Measurements from ENCODE around the gene RAD51B.
A peak's percentile ranks its signal among the peaks of the same experiment; 100 is the strongest.

RAD51B gene

DNA sequence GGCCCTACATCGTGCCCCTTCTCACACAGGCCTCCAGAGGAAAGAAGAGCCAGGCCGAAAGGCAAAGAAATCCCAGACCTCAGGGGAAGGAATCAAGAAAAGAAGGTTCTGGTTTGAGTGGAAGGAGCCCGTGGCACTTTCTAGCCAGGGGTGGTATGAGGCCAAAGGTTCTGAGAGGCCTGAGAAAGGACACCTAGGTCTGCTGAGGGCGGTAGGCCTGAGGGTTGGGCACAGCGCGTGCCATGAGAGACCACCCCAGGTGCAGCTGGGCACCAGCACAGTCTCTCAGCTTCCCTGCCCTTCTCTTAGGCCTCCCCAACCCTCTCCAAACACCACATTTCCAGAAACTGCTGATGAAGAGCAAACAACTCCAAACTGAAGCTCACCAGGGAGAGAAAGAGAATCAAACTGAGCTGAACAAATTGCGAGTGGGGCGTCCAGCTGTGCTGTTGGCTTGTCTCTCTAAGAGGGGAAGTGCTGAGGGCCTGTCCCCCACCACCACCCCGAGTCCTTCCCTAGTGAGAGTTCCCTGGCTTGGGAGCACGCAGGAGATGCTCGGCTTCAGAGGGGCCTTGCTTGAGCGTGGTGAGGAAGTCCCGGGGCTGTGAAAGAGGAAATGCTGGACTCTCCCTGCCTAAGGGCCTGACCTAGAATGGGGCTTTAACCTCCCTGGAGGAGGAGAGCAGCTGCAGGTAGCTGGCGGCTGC lies 788.4 kb downstream of the RAD51B start:
- Histone ChIP-seq H3K4me3 (ENCODE audit: severe bottlenecking) (no peak overlapping the region), H3K9me3 (ENCODE audit: severe bottlenecking) (peaks cover 4% of the 10 kb centered on the region), H3K27me3 (ENCODE audit: insufficient read depth, poor library complexity, severe bottlenecking) (no peaks in the 10 kb centered on the region), H3K36me3 (ENCODE audit: low read depth) (no peaks in the 10 kb centered on the region), H3K4me1 (ENCODE audit: insufficient read depth, poor library complexity, severe bottlenecking) (peaks cover 3% of the 10 kb centered on the region), H3K27ac (ENCODE audit: poor library complexity, severe bottlenecking) (no peak overlapping the region)
- ATAC-seq (ENCODE audit: low read depth) = peak; percentile 21; the same call in 1 of the 3 replicates
- TF ChIP-seq, protein P1, sequence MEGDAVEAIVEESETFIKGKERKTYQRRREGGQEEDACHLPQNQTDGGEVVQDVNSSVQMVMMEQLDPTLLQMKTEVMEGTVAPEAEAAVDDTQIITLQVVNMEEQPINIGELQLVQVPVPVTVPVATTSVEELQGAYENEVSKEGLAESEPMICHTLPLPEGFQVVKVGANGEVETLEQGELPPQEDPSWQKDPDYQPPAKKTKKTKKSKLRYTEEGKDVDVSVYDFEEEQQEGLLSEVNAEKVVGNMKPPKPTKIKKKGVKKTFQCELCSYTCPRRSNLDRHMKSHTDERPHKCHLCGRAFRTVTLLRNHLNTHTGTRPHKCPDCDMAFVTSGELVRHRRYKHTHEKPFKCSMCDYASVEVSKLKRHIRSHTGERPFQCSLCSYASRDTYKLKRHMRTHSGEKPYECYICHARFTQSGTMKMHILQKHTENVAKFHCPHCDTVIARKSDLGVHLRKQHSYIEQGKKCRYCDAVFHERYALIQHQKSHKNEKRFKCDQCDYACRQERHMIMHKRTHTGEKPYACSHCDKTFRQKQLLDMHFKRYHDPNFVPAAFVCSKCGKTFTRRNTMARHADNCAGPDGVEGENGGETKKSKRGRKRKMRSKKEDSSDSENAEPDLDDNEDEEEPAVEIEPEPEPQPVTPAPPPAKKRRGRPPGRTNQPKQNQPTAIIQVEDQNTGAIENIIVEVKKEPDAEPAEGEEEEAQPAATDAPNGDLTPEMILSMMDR (IDR thresholded peaks at IDR 0.05; ENCODE audit: poor library complexity, severe bottlenecking) = no peak
- no peak for DNase-seq (ENCODE audit: low spot score)

DNA sequence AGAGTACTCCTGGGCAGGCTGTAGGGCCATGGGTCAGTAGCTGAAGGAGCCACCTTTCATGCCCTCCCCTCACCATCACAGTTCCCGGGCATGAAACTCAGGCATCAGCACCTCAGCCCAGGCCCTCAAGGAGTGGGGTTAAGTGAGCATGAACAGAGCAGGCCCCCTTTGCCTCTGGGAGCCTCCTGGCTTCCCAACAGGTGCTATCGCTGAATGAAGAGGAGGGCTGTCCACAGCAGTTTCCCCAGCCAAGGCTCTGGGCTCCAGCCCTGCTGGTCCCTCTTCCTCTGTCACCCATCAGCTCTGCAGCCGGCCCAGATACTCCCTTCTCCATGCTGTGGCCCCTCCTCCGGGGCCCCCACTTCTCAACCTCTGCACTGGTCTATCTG lies 789.0 kb downstream of the RAD51B start:
- Histone ChIP-seq H3K4me3 (ENCODE audit: severe bottlenecking) (no peak overlapping the region), H3K36me3 (ENCODE audit: low read depth) (no peaks in the 10 kb centered on the region), H3K27me3 (ENCODE audit: insufficient read depth, poor library complexity, severe bottlenecking) (no peaks in the 10 kb centered on the region), H3K9me3 (ENCODE audit: severe bottlenecking) (peaks cover 4% of the 10 kb centered on the region), H3K4me1 (ENCODE audit: insufficient read depth, poor library complexity, severe bottlenecking) (peaks cover 3% of the 10 kb centered on the region), H3K27ac (ENCODE audit: poor library complexity, severe bottlenecking) (no peak overlapping the region)
- TF ChIP-seq, protein P1 (IDR thresholded peaks at IDR 0.05; ENCODE audit: poor library complexity, severe bottlenecking) = no peak
- peak; percentile 24; the same call in 2 of the 3 replicates for ATAC-seq (ENCODE audit: low read depth)
- peak; percentile 52 for DNase-seq (ENCODE audit: low spot score)

DNA sequence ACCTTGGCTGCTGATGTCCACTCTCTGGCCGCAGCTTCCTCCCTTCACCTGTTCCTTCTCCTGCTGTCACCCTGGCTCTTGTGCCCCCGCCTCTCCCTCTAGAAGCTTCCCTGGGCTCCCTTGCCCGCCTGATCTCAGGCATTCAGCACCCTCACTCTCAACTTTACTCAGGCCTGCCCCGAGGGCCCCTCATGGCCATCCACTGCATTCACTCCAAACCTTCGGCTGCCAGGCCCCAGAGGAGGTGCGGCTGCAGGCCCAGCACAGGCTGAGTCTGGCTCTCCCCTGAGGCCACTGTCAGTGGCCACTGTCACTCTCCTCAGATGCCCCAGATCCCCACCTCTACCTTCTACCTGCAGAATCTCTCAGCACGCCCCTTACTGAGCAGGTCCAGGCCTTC lies 789.4 kb downstream of the RAD51B start:
- no peak overlapping the region for H3K4me3 ChIP-seq (ENCODE audit: severe bottlenecking)
- no peaks in the 10 kb centered on the region for H3K27me3 ChIP-seq (ENCODE audit: insufficient read depth, poor library complexity, severe bottlenecking)
- no peak overlapping the region for H3K27ac ChIP-seq (ENCODE audit: poor library complexity, severe bottlenecking)
- peak; percentile 20; the same call in 1 of the 3 replicates for ATAC-seq (ENCODE audit: low read depth)
- DNase-seq (ENCODE audit: low spot score) = no peak
- H3K36me3 ChIP-seq (ENCODE audit: low read depth) = no peaks in the 10 kb centered on the region
- H3K4me1 ChIP-seq (ENCODE audit: insufficient read depth, poor library complexity, severe bottlenecking) = peaks cover 3% of the 10 kb centered on the region
- TF ChIP-seq, protein P1 (IDR thresholded peaks at IDR 0.05; ENCODE audit: poor library complexity, severe bottlenecking) = no peak
- H3K9me3 ChIP-seq (ENCODE audit: severe bottlenecking) = peaks cover 7% of the 10 kb centered on the region

DNA sequence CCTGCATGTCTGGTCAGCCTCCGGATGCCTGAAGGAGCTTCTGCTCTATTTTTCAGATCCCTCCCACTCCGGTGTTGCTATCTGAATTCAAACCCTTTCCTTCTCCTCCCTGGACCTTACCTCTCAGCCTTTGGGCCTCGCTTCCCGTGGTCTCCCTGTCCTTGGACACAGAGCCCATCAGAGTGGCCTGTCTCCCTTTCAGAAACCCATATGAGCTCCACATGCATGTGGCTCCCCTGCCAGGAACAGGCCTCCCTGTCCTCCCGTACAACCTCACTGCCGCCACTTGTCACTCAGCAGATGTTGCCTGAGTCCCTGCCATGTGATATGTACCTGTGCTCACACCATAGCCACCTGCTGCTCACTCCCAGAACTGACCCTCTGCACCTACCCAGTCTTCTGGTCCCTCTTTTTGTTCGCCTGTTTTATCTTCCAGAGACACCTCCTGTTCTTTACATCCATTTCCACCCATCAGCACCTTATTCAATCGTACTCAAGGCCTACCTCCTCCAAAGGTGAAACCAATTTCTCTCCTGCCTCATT lies 790.7 kb downstream of the RAD51B start:
- H3K27me3 ChIP-seq (ENCODE audit: insufficient read depth, poor library complexity, severe bottlenecking) = no peaks in the 10 kb centered on the region
- H3K9me3 ChIP-seq (ENCODE audit: severe bottlenecking) = peaks cover 17% of the 10 kb centered on the region
- TF ChIP-seq, protein P1 (IDR thresholded peaks at IDR 0.05; ENCODE audit: poor library complexity, severe bottlenecking) = no peak
- no peak overlapping the region for H3K27ac ChIP-seq (ENCODE audit: poor library complexity, severe bottlenecking)
- no peaks in the 10 kb centered on the region for H3K36me3 ChIP-seq (ENCODE audit: low read depth)
- H3K4me1 ChIP-seq (ENCODE audit: insufficient read depth, poor library complexity, severe bottlenecking) = peaks cover 3% of the 10 kb centered on the region
- ATAC-seq (ENCODE audit: low read depth) = no peak
- no peak for DNase-seq (ENCODE audit: low spot score)
- no peak overlapping the region for H3K4me3 ChIP-seq (ENCODE audit: severe bottlenecking)

DNA sequence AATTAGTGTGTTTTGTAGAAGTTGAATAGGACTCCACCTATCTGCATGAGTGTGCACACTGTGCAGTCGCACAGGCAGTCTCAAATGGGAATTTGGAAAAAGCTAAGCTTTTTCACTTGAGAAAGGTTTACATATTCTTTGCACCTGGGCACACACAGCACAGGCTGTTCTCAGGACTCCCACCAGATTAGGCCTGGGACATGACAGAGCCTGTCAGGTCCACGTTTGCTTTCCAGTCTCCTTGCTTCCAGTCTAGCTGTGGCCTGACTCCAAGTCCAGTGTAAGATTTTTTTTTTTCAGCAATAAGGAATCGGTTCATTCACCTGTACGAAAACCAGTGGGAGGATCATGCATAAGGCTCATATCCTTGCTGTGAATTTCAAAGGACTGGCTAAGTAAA lies 792.0 kb downstream of the RAD51B start:
- H3K4me3 ChIP-seq (ENCODE audit: severe bottlenecking) = no peak overlapping the region
- ATAC-seq (ENCODE audit: low read depth) (no peak), DNase-seq (ENCODE audit: low spot score) (no peak)
- peaks cover 6% of the 10 kb centered on the region for H3K4me1 ChIP-seq (ENCODE audit: insufficient read depth, poor library complexity, severe bottlenecking)
- TF ChIP-seq, protein P1 (IDR thresholded peaks at IDR 0.05; ENCODE audit: poor library complexity, severe bottlenecking) = no peak
- no peak overlapping the region for H3K27ac ChIP-seq (ENCODE audit: poor library complexity, severe bottlenecking)
- no peaks in the 10 kb centered on the region; the same call in 1 of the 2 replicates for H3K36me3 ChIP-seq (ENCODE audit: low read depth)
- no peaks in the 10 kb centered on the region for H3K27me3 ChIP-seq (ENCODE audit: insufficient read depth, poor library complexity, severe bottlenecking)
- peaks cover 25% of the 10 kb centered on the region for H3K9me3 ChIP-seq (ENCODE audit: severe bottlenecking)

All from RWPE2 (cell line).